T-helper 22 cell (primary cell): ENCODE results near the gene HOXB3.
"Not testable (repeated sequence)": the region's sequence is repeated elsewhere in the genome, so short reads cannot be mapped to it uniquely, and the experiment has no call there.

Experiments
- DNase-seq: peaks from one replicate; pipeline ENCODE4 v3.0.0-alpha.2; 2020; ENCODE audit warnings: low read depth

The HOXB3 gene

GRCh38 chr17:48526608-48527546 lies 63.2 kb downstream of the HOXB3 start:
- DNase-seq, result no peak

GRCh38 chr17:48523010-48523409 lies 67.0 kb downstream of the HOXB3 start:
- DNase-seq, result no peak

- DNase-seq, result no peak
Observed at GRCh38 chr17:48522031-48522653, 67.9 kb downstream of the HOXB3 start.

- DNase-seq, result no peak
Observed at GRCh38 chr17:48520631-48521079, 69.4 kb downstream of the HOXB3 start.

GRCh38 chr17:48519427-48519826 lies 70.6 kb downstream of the HOXB3 start:
- DNase-seq, result no peak

GRCh38 chr17:48517478-48517877 lies 72.6 kb downstream of the HOXB3 start:
- DNase-seq, result no peak

- DNase-seq, result no peak
Observed at GRCh38 chr17:48515925-48516900, 73.8 kb downstream of the HOXB3 start.

GRCh38 chr17:48514477-48514876 lies 75.6 kb downstream of the HOXB3 start:
- DNase-seq, result no peak

- no peak for DNase-seq
Observed at GRCh38 chr17:48513666-48514455, 76.2 kb downstream of the HOXB3 start.

- no peak for DNase-seq
Observed at GRCh38 chr17:48513097-48513496, 76.9 kb downstream of the HOXB3 start.

- peak; percentile 24 for DNase-seq
Observed at GRCh38 chr17:48510761-48511604, 79.1 kb downstream of the HOXB3 start.

- no peak for DNase-seq
Observed at GRCh38 chr17:48510381-48510760, 79.7 kb downstream of the HOXB3 start.

- DNase-seq, result not testable (repeated sequence)
Observed at GRCh38 chr17:48509708-48510107, 80.3 kb downstream of the HOXB3 start.

- DNase-seq, result no peak
Observed at GRCh38 chr17:48506246-48506645, 83.8 kb downstream of the HOXB3 start.

GRCh38 chr17:48505788-48506187 lies 84.3 kb downstream of the HOXB3 start:
- peak; percentile 61 for DNase-seq

- DNase-seq, result no peak
Observed at GRCh38 chr17:48504953-48505352, 85.1 kb downstream of the HOXB3 start.

- no peak for DNase-seq
Observed at GRCh38 chr17:48503747-48504146, 86.3 kb downstream of the HOXB3 start.

- DNase-seq, result no peak
Observed at GRCh38 chr17:48502901-48503300, 87.1 kb downstream of the HOXB3 start.

GRCh38 chr17:48502312-48502711 lies 87.7 kb downstream of the HOXB3 start:
- DNase-seq, result no peak
